ENCODE measurements around the gene PGA5.
"Not testable (repeated sequence)": the region's sequence is repeated elsewhere in the genome, so short reads cannot be mapped to it uniquely, and the experiment has no call there.

PGA5 gene

GRCh38 chr11:61229458-61229857 lies 11.5 kb upstream of the PGA5 start:
- DNase-seq: not testable (repeated sequence)

DNA sequence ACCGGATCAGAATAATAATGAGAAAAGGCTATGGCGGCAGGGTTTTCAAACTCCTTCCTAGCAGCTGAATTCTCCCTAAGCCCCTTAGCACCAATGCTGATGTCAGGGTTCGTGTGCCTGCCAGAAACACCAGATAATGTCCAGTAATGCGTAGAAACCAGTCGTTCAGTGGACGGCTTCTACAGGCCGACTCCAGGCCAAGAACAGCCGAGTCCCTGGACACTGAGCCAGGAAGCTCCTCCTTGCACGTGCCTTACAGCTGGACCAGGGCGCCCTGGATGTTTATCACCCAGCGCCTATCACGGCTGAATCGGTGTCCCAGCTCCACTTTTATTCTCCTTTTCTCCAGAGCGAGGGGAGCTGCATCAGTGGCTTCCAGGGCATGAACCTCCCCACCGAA lies 9.9 kb upstream of the PGA5 start:
- not testable (repeated sequence) for DNase-seq

- DNase-seq: not testable (repeated sequence)
Observed at GRCh38 chr11:61231585-61231984, 9.4 kb upstream of the PGA5 start.

DNA sequence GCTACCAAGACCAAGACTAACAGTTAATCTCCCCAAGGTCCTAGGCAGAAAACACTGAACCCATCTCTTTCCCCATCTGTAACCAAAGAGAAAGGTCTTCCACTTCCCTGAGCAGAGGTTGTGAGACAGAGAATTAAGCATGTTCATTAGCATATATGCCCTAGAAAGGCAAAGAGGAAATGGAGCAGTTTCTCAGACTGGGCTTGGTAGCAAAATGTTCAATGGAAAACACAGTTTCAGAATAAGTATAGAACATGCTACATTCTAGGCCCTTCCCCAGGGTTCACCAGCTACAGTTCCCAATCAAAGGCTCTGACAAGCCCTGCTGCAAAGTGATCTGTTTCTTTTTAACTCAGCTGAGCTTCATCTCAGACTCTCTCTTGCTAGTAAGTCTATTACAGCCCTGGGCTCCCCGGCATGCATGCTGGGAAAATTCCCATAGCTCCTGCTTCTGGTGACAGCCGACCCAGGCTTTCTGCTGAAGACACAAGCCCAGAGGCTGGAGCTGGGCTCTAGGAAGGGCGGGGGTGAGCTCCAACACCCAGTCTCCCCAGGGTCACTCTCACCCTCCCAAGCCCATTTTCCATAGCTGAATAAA lies 8.3 kb upstream of the PGA5 start:
- not testable (repeated sequence) for DNase-seq

DNA sequence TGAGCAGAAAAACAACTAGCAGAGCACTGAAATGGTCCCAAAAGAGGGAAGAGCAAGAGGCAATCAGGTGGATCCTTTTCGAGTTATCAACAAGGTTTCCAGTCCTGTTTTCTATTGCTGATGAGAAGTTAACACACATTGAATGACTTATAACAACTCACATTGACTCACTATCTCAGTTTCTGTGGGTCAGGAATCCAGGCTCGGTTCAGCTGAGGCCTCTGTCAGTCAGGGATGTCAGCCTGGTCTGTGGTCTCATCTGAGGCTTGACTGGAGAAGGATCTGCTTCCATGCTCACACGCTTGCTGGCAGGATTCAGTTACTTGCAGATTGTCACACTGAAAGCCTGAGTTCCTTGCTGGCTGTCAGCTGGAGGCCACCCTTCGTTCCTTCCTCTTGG lies 3.8 kb upstream of the PGA5 start:
- not testable (repeated sequence) for DNase-seq

DNA sequence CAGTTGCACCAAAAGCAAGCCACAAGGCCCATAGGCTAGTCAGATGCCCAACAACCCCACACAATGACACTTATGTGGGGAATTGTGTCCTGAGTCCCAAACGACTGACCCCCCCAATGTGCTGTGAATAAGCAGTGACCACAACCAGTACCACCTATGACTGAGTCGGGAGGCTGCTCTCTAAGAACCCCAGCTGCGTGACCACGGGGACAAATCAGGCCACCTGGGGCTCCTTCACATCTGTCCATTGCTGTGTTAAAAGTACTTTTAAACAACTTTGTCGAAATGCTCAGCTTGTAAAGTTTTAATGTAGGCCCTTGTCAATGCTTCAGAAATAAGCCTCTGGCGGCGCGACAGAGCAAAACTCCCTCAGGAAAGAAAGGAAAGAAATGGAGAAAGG lies 687 bp upstream of the PGA5 start:
- not testable (repeated sequence) for DNase-seq

GRCh38 chr11:61241526-61241925 lies 551 bp downstream of the PGA5 start:
- not testable (repeated sequence) for DNase-seq

- DNase-seq: not testable (repeated sequence)
Observed at GRCh38 chr11:61245284-61245964, 4.4 kb downstream of the PGA5 start.

- DNase-seq: not testable (repeated sequence)
Observed at GRCh38 chr11:61248071-61248470, 7.1 kb downstream of the PGA5 start.

- DNase-seq: not testable (repeated sequence)
Observed at GRCh38 chr11:61249201-61249600, 8.2 kb downstream of the PGA5 start.

- DNase-seq: not testable (repeated sequence)
Observed at GRCh38 chr11:61250796-61251765, 10.1 kb downstream of the PGA5 start.

DNA sequence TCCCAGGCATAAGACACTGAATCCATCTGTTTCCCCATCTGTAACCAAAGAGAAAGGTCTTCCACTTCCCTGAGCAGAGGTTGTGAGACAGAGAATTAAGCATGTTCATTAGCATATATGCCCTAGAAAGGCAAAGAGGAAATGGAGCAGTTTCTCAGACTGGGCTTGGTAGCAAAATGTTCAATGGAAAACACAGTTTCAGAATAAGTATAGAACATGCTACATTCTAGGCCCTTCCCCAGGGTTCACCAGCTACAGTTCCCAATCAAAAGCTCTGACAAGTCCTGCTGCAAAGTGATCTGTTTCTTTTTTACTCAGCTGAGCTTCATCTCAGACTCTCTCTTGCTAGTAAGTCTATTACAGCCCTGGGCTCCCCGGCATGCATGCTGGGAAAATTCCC lies 11.4 kb downstream of the PGA5 start:
- DNase-seq: not testable (repeated sequence)

- peak; percentile 53 for DNase-seq
Observed at GRCh38 chr11:61254403-61255025, 13.5 kb downstream of the PGA5 start.

DNA sequence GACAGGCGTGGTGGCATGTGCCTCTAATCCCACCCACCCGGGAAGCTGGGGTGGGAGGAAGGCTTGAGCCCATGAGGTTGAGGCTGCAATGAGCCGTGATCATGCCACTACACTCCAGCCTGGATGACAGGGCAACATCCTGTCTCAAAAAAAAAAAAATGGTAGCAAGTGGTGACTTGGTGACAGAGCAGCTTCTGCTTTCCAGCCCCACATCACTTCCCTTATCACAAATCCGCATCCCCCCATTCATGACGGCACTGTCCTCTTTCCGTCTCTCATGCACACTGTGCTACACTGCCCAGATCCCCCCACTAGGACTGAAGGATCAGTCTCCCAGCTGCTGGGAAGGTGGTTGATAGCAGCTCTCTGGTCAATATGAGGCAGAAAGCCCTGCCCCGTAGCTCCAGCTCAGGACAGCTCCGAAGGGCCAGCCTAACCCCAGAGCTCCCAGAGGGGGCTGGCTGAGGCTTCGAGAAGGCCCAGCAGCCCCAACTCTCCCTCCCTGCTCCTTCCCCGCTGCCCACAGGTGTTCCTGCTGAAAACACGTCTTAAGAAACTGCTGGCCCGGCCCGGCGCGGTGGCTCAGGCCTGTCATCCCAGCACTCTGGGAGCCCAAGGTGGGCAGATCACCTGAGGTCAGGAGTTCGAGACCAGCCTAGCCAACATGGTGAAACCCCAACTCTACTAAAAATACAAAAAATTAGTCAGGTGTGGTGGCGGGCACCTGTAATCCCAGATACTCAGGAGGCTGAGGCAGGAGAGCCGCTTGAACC lies 15.9 kb downstream of the PGA5 start:
- no peak for DNase-seq

DNA sequence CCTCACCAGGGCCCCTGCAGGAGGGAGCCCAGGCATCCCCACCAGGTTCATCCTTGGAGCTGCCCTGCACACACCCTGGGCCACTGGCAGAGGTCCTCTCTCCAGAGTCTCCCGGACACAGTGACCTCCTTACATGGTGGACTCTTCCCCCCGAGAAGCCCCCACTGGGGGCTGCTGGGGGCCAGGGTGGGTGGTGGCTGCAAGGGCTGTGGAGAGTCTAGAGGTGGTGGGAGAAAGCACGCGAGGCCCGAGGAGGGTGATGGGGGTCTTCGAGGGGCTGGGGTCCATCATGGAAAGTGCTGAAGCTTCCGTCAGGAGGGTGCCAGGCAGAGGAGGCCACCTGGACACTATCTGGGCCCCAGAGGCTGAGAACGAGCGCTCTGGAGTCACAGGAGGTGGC lies 17.6 kb downstream of the PGA5 start:
- DNase-seq: no peak

GRCh38 chr11:61259363-61259762 lies 18.4 kb downstream of the PGA5 start:
- no peak for DNase-seq

DNA sequence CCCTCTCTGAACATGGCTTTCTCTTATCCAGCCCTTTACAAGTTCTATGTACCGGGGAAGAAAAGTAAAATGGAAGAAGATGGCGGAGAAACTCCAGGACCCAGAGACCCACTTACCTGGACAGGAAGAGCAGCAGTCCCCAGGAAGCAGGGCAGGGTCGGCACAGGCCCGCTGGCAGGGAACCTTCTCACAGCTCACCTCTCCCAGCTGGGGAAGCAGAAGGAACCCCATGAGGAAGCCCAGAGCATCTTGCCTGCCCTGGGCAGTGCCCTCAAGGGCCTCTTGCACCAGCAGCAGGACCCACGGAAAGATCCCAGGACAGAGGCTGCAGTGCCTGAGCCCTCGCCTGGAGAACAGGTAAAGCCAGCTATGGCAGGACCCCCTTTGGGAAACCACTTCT lies 23.4 kb downstream of the PGA5 start:
- DNase-seq: no peak

DNA sequence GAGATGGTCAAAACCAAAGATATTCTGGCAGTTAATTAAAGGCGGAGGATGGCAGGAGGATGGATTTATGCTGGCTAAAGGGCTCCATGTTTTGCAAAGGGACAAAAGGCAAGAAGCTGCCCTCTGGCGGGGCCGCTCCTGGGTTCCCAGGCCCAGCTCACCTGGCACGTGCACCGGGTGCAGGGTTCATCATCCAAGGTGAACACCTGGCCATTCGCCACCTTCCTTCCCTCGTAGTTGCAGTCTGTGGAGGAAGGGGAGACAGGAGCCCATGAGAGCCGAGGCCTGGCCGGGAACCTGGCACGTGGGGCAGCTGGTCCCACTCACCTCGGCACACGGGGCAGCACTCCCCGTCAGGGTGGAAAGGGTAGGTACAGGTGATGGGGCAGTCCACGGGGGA lies 23.8 kb downstream of the PGA5 start:
- DNase-seq: no peak

DNA sequence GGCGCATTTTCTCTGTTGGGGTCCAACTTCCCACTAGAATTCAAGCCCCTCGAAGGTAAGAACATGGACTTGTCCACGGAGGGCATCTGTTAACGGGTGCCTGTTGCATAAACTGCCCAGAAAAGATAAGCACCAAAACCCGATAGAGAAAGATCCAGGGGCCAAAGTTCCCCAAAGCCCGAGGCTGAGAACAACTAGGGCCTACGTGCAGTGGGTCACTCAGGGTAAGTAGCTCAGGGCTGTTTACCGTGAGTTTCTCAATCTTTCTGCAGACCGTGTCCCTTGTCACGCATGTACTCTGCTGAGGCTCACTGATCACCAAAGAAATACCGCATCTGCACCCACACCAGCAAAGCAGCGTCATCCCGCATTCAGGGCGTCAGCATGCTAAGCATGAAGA lies 24.4 kb downstream of the PGA5 start:
- DNase-seq: no peak

GRCh38 chr11:61266602-61267001 lies 25.6 kb downstream of the PGA5 start:
- no peak for DNase-seq

DNA sequence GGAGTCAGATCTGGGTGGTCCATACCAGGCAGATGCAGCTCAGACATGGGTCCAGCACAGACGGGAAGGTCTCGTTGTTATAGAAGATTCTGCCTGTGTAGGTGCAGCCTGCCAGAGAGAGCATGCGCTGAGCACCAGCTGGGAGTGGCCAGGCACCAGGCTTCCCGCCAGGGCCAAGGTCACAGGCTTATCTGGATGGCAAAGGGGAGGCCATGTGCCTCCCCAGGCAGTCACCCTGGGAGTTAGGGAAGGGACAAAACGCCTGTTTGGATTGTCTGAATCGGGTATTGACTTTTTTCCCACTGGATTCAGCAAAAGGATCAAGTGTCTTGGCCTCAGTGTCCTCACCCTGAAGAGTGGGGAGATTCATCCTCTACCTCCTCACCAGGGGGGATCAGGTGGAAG lies 26.5 kb downstream of the PGA5 start:
- DNase-seq: no peak

- DNase-seq: no peak
Observed at GRCh38 chr11:61268588-61269250, 27.7 kb downstream of the PGA5 start.

Data from NCI-H510A treated with DMSO at 0.1 percent for 48 hours (cell line).